ENCODE measurements around the gene CDH19.

The CDH19 gene

GRCh38 chr18:66571845-66572244 is 32.0 kb downstream of the CDH19 start:
- H3K27ac ChIP-seq = no peak overlapping the region
- no peak for TF ChIP-seq ZFX (IDR thresholded peaks at IDR 0.05; ENCODE audit: borderline replicate concordance)
- no peak for TF ChIP-seq CTCF (IDR thresholded peaks at IDR 0.05)

GRCh38 chr18:66566616-66567015 is 37.3 kb downstream of the CDH19 start:
- TF ChIP-seq CTCF (IDR thresholded peaks at IDR 0.05) = no peak
- TF ChIP-seq ZFX (IDR thresholded peaks at IDR 0.05; ENCODE audit: borderline replicate concordance) = no peak
- no peak overlapping the region for H3K27ac ChIP-seq

GRCh38 chr18:66564236-66564635 is 39.7 kb downstream of the CDH19 start:
- no peak overlapping the region for H3K27ac ChIP-seq
- no peak for TF ChIP-seq CTCF (IDR thresholded peaks at IDR 0.05)
- no peak for TF ChIP-seq ZFX (IDR thresholded peaks at IDR 0.05; ENCODE audit: borderline replicate concordance)

GRCh38 chr18:66562279-66562678 is 41.6 kb downstream of the CDH19 start:
- no peak overlapping the region for H3K27ac ChIP-seq
- TF ChIP-seq CTCF (IDR thresholded peaks at IDR 0.05) = no peak

- no peak overlapping the region for H3K27ac ChIP-seq
- TF ChIP-seq CTCF (IDR thresholded peaks at IDR 0.05) (peak; percentile 78), ZFX (IDR thresholded peaks at IDR 0.05; ENCODE audit: borderline replicate concordance) (no peak)
Observed at GRCh38 chr18:66560094-66560493, 43.8 kb downstream of the CDH19 start.

GRCh38 chr18:66558773-66559172 is 45.1 kb downstream of the CDH19 start:
- TF ChIP-seq ZFX (IDR thresholded peaks at IDR 0.05; ENCODE audit: borderline replicate concordance) (no peak), CTCF (IDR thresholded peaks at IDR 0.05) (no peak)
- no peak overlapping the region for H3K27ac ChIP-seq

GRCh38 chr18:66557091-66557490 is 46.8 kb downstream of the CDH19 start:
- TF ChIP-seq CTCF (IDR thresholded peaks at IDR 0.05) (no peak), ZFX (IDR thresholded peaks at IDR 0.05; ENCODE audit: borderline replicate concordance) (no peak)

More at GRCh38 chr18:66557091-66557490, 46.8 kb downstream of the CDH19 start:
- H3K27ac ChIP-seq = no peak overlapping the region
